Cortex of kidney (tissue), 1 donor: ENCODE data around the gene PRDM16.

Experiments
- DNase-seq: peaks from one replicate; lab custom pipeline; 2025; lab: John Stamatoyannopoulos, UW

The PRDM16 gene

DNA sequence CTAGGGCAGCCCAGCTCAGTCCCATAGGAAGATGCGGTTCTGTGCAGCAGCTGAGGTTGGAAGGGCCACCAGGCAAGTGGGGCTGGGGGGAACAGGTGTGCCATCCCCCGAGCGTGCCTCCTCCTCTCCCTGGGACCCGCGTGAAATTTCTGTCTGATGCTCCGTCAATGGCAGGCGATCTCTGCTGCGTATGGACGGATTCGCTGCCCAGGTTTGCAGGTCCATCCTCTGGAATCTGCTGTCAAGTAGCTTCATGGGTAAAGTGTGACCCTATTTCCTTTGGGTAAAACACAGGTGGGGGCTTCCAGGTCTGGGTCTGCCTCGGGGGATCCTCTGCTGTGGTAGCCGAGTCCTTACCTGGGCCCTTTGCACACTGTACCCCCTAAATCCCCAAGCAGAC, 270.9 kb downstream of the PRDM16 start:
- no peak for DNase-seq

GRCh38 chr1:3340548-3341235, 271.7 kb downstream of the PRDM16 start:
- no peak for DNase-seq

DNA sequence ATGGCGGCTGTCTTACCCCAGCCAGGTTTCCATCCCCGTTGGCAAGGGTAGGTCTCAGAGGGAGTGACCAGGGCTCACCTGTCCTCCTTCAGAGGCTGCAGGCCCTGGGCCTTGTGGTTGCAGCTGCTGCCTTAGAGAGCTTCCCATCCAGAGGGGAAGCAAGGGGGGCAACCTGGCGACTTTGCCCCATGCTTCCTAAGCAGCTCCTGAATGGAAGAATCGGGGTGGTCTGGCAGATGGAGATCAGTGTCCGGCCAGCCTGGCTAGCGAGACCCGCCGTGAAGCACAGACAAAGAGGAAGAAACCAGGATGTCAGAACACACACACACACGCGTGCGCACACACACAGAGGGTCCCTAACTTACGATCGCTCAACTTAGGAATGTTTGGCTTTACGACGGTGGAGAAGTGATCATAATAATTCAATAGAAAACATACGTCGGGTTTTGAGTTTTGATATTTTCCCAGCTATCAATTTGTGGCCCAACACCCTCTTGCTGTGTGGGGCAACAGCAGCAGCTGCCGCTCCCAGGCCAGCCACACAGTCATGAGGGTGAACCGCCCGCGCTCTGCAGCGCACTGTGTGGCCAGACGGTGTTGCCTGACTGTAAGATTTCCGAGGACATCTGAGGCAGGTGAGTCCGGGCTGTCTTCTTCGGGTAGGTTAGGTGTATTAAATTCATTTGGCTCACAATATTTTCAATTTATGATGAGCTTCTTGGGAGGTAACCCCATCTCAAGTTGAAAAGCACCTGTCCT, 272.4 kb downstream of the PRDM16 start:
- DNase-seq: no peak

DNA sequence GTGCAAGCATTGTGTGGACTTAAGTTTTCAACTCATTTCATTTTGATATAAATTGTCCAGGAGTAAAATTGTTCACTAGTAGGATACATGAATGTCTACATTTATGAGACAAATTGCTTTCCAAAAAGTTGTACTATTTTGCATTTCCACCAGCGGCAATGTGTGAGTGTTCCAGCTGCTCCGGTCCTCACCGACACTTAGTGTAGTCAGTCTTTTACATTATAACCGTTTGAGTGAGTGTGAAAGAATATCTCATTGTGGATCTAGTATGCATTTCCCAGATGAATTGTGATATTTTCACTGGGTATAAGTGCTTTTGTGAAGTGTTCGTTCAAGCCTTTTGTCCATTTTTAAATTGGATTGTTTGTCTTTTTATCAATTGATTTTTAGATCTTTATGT, 274.0 kb downstream of the PRDM16 start:
- DNase-seq: no peak

DNA sequence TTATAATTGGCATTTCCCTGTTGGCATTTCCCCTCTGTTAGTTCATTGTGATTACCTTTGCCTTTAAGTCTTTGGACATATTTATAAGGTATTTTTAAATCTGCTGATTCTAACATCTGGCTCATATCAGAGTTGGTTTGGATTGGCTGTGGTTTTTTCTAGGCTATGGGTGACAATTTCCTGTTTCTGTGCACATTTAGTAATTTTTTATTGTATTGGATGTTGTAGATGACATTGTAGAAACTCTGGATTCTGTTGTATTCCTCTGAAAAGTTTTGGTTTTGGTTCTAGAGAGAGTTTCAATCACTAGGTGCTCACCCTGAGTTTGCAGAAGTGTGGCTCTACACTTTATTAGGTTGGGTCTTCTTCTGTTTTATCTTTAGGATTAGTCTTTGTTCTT, 275.4 kb downstream of the PRDM16 start:
- no peak for DNase-seq

- no peak for DNase-seq
Measured at GRCh38 chr1:3345792-3346191, 276.8 kb downstream of the PRDM16 start.

GRCh38 chr1:3346478-3346877, 277.5 kb downstream of the PRDM16 start:
- DNase-seq: no peak

DNA sequence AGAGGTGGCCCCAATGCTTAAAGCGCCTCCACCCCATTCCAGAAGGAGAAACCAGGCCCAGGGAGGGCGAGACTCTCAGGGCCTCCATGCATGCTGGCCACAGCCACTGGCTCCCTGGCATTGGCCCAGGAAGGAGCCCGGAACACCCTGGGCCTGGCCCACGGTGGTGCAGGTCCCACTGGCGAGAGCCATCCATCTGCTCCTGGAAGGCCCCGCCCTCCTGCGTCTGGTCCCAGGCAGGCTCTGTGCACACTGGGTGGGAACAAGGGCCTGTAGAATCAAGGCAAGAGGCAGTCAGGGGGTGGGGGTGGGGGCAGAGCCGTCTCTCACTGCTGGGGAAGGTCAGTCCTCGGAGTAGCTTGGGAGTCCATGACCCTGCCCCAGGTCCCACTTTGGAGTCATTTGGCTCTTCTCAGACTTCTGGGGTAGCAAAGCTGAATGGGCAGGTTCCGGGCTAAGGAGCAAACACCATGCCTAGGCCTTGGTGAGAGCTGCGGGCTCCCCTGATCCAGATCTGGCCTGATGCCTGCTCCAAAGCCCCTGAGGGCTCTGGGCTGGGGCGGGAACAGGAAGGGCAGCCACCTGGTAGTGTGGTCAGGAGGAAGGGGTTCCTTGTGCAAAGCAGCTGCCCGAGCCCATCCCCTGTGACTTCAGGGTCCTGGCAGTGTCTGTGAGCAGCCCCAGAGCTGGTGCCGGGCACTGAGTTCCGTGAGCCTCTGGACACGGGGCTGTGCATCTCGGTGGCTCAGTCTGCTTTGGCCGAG, 278.4 kb downstream of the PRDM16 start:
- no peak for DNase-seq

DNA sequence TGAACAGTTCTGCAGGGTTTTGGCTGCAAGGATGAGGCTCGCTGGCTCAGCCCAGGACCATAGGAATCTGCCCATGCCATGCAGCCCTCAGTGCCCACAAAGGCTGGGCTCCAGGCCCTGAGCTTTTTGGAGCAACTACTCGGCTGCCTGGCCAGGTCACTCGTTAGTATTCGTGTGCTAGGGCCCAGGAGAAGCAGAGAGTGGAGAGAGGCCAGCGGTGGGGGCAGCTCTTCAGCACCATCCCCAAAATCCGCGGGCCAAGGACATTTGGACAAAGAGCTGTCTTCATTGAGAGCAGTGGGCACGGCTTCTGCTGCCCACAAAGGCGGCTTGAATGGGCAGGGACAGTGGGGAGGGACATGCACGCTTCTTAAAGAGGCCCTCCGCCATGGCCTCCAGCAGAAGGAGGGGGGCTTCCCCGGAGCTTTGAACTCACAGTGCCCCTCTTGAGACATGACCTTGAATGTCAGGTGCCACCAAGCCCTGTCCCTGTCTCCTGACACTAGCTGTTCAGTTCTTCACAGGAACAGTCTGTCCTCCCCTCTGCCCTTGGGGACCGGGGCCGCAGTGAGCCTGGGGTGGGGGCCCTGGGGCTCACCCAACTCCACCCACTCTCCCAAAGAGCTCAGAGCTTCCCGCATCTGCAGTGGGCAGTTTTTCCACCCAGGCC, 279.3 kb downstream of the PRDM16 start:
- DNase-seq: no peak

DNA sequence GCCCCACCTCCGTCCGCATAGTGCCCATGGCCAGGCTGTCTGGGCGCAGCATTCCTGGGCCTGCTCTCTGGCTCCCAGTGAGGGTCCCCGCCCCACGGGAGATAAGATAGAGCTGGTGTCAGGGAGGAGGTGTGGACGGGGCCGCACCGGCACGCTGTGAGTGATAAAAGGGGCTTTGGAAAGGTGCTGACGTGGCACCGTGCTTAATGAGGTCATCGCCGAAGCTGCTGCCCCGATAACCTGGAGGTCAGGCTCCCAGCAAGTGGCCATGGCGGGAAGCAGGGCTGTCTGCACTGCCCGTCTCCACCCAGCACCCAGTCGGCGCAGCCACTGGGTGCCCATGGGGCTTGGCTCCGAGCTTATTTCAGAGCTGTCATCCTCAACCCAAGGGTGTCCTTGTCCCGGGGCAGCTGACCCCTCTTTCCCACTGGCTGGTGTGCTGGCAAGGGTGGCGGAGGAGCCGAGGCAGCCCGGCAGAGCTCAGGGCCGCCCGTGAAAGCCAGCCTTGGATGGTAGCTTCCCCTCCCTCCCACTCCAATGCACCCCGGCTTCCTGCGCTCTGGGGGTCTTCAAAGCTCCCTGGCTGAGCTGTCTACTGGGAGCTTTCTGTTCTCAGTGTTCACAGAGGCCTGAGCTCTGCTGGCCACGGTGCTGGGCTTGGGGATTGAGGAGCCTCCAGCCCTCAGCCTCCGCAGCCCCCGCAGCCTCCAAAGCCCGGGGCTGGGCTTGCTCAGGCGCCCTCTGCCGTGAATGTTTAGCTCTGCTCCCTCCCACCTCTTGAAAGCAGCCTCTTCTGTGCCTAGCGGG, 280.4 kb downstream of the PRDM16 start:
- no peak for DNase-seq

DNA sequence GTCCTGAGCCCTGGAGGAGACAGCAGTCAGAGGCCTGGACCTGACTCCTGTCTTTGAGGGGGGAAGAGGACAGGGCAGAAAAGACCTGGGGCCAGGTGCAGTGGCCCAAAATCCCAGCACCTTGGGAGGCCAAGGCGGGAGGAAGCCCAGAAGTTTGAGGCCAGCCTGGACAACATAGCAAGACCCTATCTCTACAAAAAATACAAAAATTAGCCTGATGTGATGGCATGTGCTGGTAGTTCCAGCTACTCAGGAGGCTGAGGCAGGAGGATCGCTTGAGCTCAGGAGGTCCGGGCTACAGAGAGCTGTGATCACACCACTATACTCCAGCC, 280.9 kb downstream of the PRDM16 start:
- DNase-seq: no peak

DNA sequence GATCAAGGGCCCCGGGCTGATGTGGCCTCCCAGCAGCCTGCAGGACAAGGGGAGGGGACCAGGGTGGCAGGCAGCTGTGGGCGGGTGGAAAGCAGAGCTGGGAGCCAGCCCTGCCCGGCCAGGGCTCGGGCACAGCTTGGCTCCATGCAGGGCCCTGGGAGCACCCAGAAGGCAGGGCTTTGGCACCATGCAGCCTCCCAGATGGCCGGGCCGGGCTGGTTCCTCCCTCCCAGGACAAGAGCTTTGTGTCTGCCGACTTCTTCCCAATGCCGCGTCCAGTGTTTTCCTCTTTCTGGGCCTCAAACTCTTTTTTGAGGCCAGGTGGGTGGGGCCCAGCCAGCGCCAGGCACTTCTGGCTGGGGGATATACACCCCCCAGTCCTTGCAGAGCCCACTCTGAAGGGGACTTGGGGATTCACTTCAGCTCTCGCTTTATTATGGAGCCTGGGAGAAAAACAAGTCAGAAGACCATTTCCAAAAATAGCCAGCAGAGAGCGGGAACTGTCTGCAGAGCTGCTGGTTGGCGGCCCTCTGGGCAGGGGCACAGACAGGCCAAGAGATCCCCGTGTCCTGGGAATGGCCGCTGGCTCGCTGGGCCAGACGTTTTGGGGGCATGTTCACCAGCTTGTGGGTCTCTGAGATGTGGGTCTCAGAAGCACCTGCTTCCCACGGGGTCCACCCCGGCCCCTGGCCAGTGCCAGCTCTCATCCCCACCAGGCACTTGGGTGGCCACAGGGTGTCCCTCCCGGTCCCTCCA, 281.7 kb downstream of the PRDM16 start:
- DNase-seq: no peak

GRCh38 chr1:3351449-3352298, 282.7 kb downstream of the PRDM16 start:
- no peak for DNase-seq

GRCh38 chr1:3352299-3352951, 283.4 kb downstream of the PRDM16 start:
- no peak for DNase-seq

DNA sequence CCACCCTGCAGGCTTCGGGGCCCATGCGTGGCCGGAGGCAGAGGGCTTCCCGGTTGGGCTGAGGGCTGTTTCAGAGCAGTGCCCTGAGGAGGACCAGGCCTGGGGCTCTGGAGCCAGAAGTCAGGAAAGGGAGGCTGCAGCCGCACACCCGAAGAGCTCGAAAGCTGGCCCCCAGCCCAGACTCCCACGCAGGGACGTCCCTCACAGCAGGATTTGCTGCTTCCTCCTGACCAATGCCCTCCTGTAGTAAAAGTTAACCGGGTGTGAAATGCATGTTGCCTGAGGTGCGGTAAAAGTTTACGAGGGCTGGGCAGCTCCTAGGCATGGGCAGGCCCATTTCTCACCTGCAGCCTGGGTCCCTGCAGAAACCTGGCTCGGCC, 283.9 kb downstream of the PRDM16 start:
- DNase-seq: no peak

GRCh38 chr1:3353876-3354275, 284.9 kb downstream of the PRDM16 start:
- DNase-seq: no peak

GRCh38 chr1:3355089-3355488, 286.1 kb downstream of the PRDM16 start:
- no peak for DNase-seq

GRCh38 chr1:3355894-3356826, 287.2 kb downstream of the PRDM16 start:
- no peak for DNase-seq
